ENCODE results near the gene PEX10. TPM values are rescaled to one million over a fixed set of nuclear protein-coding genes. Genes with fewer than 3 reads are reported as not detected.

The PEX10 gene
- total and polyA plus RNA-seq, 4 donors, result 4.0 to 15.3 (median 11.4) TPM

GRCh38 chr1:2414297-2414958 lies 2.1 kb upstream of the PEX10 start:
- H3K4me3 ChIP-seq (ENCODE audit: low read length in 2 of 2), result no peak overlapping the region
- H3K9me3 ChIP-seq (ENCODE audit: control insufficient read depth, low read length), result no peaks in the 10 kb centered on the region
- H3K27me3 ChIP-seq (ENCODE audit: control insufficient read depth in 1 of 2, insufficient read depth in 2 of 2, low read length in 1 of 2), result no peaks in the 10 kb centered on the region
- ATAC-seq (ENCODE audit: low FRiP score), result peak; percentile 62
- H3K27ac ChIP-seq (ENCODE audit: low read depth in 1 of 2, low read length in 2 of 2), result no peak overlapping the region
- 2 to 3% methylated on average over 24 to 25 of the region's 25 CpGs for WGBS, 2 donors
- peak; percentile 80 to 93 for DNase-seq
- intact Hi-C loops (cut with DNase I), result loop anchor here (1.0 to 5.0 kb wide), 5 partner anchors 113 to 372 kb away; partner anchors contain the start of gene PANK4 (in 1 of the 2)
- H3K4me1 ChIP-seq (ENCODE audit: control insufficient read depth in 1 of 2, insufficient read depth in 2 of 2, low read length in 2 of 2), result no peaks in the 10 kb centered on the region
- no peaks in the 10 kb centered on the region for H3K36me3 ChIP-seq (ENCODE audit: control insufficient read depth in 1 of 2, insufficient read depth in 2 of 2, low read length in 1 of 2)

- Histone ChIP-seq H3K4me3 (ENCODE audit: low read length in 2 of 2) (no peak overlapping the region), H3K27me3 (ENCODE audit: control insufficient read depth in 1 of 2, insufficient read depth in 2 of 2, low read length in 1 of 2) (no peaks in the 10 kb centered on the region), H3K4me1 (ENCODE audit: control insufficient read depth in 1 of 2, insufficient read depth in 2 of 2, low read length in 2 of 2) (no peaks in the 10 kb centered on the region), H3K36me3 (ENCODE audit: control insufficient read depth in 1 of 2, insufficient read depth in 2 of 2, low read length in 1 of 2) (no peaks in the 10 kb centered on the region), H3K9me3 (ENCODE audit: control insufficient read depth, low read length) (no peaks in the 10 kb centered on the region), H3K27ac (ENCODE audit: low read depth in 1 of 2, low read length in 2 of 2) (no peak overlapping the region)
- DNase-seq (no peak), ATAC-seq (ENCODE audit: low FRiP score) (no peak)
- WGBS, 2 donors, result 48 to 58% methylated on average over 26 to 28 of the region's 28 CpGs
- intact Hi-C loops (cut with DNase I), result loop anchor here (1.0 to 5.0 kb wide), 5 partner anchors 114 to 373 kb away; partner anchors contain the start of gene PANK4 (in 1 of the 2)
These were observed 1.3 kb upstream of the PEX10 start for GRCh38 chr1:2413495-2414296.

- ATAC-seq (ENCODE audit: low FRiP score) (peak; percentile 16), DNase-seq (no peak)
- no peaks in the 10 kb centered on the region for H3K4me1 ChIP-seq (ENCODE audit: control insufficient read depth in 1 of 2, insufficient read depth in 2 of 2, low read length in 2 of 2)
- H3K9me3 ChIP-seq (ENCODE audit: control insufficient read depth, low read length), result no peaks in the 10 kb centered on the region
- H3K27ac ChIP-seq (ENCODE audit: low read depth in 1 of 2, low read length in 2 of 2), result peak overlapping the region in 1 of 2 donors; percentile 53
- WGBS, 2 donors, result 1% methylated on average over 56 to 66 of the region's 66 CpGs
- no peaks in the 10 kb centered on the region for H3K27me3 ChIP-seq (ENCODE audit: control insufficient read depth in 1 of 2, insufficient read depth in 2 of 2, low read length in 1 of 2)
- no peaks in the 10 kb centered on the region for H3K36me3 ChIP-seq (ENCODE audit: control insufficient read depth in 1 of 2, insufficient read depth in 2 of 2, low read length in 1 of 2)
- intact Hi-C loops (cut with DNase I), result loop anchor here in 1 of 2 donors (1.0 to 5.0 kb wide), 2 partner anchors 114 to 173 kb away; partner anchors contain the start of genes PANK4 and PRXL2B
- H3K4me3 ChIP-seq (ENCODE audit: low read length in 2 of 2), result peak overlapping the region; percentile 49 to 65
These were observed 570 bp upstream of the PEX10 start for GRCh38 chr1:2412773-2413494.

- no peaks in the 10 kb centered on the region for H3K4me1 ChIP-seq (ENCODE audit: control insufficient read depth in 1 of 2, insufficient read depth in 2 of 2, low read length in 2 of 2)
- 7 to 11% methylated on average over 21 to 38 of the region's 38 CpGs for WGBS, 2 donors
- ATAC-seq (ENCODE audit: low FRiP score) (peak; percentile 1), DNase-seq (no peak)
- intact Hi-C loops (cut with DNase I), result loop anchor here in 1 of 2 donors (1.0 to 5.0 kb wide), 2 partner anchors 115 to 174 kb away; partner anchors contain the start of genes PANK4 and PRXL2B
- no peaks in the 10 kb centered on the region for H3K27me3 ChIP-seq (ENCODE audit: control insufficient read depth in 1 of 2, insufficient read depth in 2 of 2, low read length in 1 of 2)
- H3K4me3 ChIP-seq (ENCODE audit: low read length in 2 of 2), result peak overlapping the region; percentile 67 to 68
- H3K36me3 ChIP-seq (ENCODE audit: control insufficient read depth in 1 of 2, insufficient read depth in 2 of 2, low read length in 1 of 2), result no peaks in the 10 kb centered on the region
- H3K9me3 ChIP-seq (ENCODE audit: control insufficient read depth, low read length), result no peaks in the 10 kb centered on the region
- H3K27ac ChIP-seq (ENCODE audit: low read depth in 1 of 2, low read length in 2 of 2), result peak overlapping the region in 1 of 2 donors; percentile 2
These were observed 466 bp downstream of the PEX10 start for GRCh38 chr1:2411801-2412394.

- ATAC-seq (ENCODE audit: low FRiP score), result no peak
- intact Hi-C loops (cut with DNase I), result loop anchor here in 1 of 2 donors (5.0 kb wide), 1 partner anchor 118 kb away; the partner anchor contains the start of gene PANK4
- 86 to 89% methylated on average over 12 of the region's 12 CpGs for WGBS, 2 donors
These were observed 2.6 kb downstream of the PEX10 start for GRCh38 chr1:2409745-2410144.

GRCh38 chr1:2408859-2409276 lies 3.5 kb downstream of the PEX10 start:
- WGBS, 2 donors, result 82% methylated on average over 12 to 13 of the region's 13 CpGs
- H3K27me3 ChIP-seq (ENCODE audit: control insufficient read depth in 1 of 2, insufficient read depth in 2 of 2, low read length in 1 of 2), result no peaks in the 10 kb centered on the region
- no peak overlapping the region for H3K27ac ChIP-seq (ENCODE audit: low read depth in 1 of 2, low read length in 2 of 2)
- intact Hi-C loops (cut with DNase I), result no loop called here
- H3K4me1 ChIP-seq (ENCODE audit: control insufficient read depth in 1 of 2, insufficient read depth in 2 of 2, low read length in 2 of 2), result no peaks in the 10 kb centered on the region
- H3K4me3 ChIP-seq (ENCODE audit: low read length in 2 of 2), result no peak overlapping the region
- DNase-seq, result no peak
- H3K36me3 ChIP-seq (ENCODE audit: control insufficient read depth in 1 of 2, insufficient read depth in 2 of 2, low read length in 1 of 2), result peaks cover 0 to 2% of the 10 kb centered on the region in 2 donors
- no peaks in the 10 kb centered on the region for H3K9me3 ChIP-seq (ENCODE audit: control insufficient read depth, low read length)
- no peak for ATAC-seq (ENCODE audit: low FRiP score)

More at GRCh38 chr1:2409745-2410144, 2.6 kb downstream of the PEX10 start:
- no peak overlapping the region for H3K27ac ChIP-seq (ENCODE audit: low read depth in 1 of 2, low read length in 2 of 2)
- no peak for DNase-seq
- H3K4me3 ChIP-seq (ENCODE audit: low read length in 2 of 2), result no peak overlapping the region
- H3K9me3 ChIP-seq (ENCODE audit: control insufficient read depth, low read length), result no peaks in the 10 kb centered on the region
- no peaks in the 10 kb centered on the region for H3K36me3 ChIP-seq (ENCODE audit: control insufficient read depth in 1 of 2, insufficient read depth in 2 of 2, low read length in 1 of 2)
- no peaks in the 10 kb centered on the region for H3K27me3 ChIP-seq (ENCODE audit: control insufficient read depth in 1 of 2, insufficient read depth in 2 of 2, low read length in 1 of 2)
- no peaks in the 10 kb centered on the region for H3K4me1 ChIP-seq (ENCODE audit: control insufficient read depth in 1 of 2, insufficient read depth in 2 of 2, low read length in 2 of 2)

GRCh38 chr1:2408456-2408855 lies 3.9 kb downstream of the PEX10 start:
- no peak for DNase-seq
- no peak overlapping the region for H3K27ac ChIP-seq (ENCODE audit: low read depth in 1 of 2, low read length in 2 of 2)
- H3K27me3 ChIP-seq (ENCODE audit: control insufficient read depth in 1 of 2, insufficient read depth in 2 of 2, low read length in 1 of 2), result no peaks in the 10 kb centered on the region
- WGBS, 2 donors, result 91 to 92% methylated on average over 23 to 24 of the region's 24 CpGs
- no peaks in the 10 kb centered on the region for H3K4me1 ChIP-seq (ENCODE audit: control insufficient read depth in 1 of 2, insufficient read depth in 2 of 2, low read length in 2 of 2)
- intact Hi-C loops (cut with DNase I), result no loop called here
- H3K4me3 ChIP-seq (ENCODE audit: low read length in 2 of 2), result no peak overlapping the region
- peaks cover 0 to 2% of the 10 kb centered on the region in 2 donors for H3K36me3 ChIP-seq (ENCODE audit: control insufficient read depth in 1 of 2, insufficient read depth in 2 of 2, low read length in 1 of 2)
- H3K9me3 ChIP-seq (ENCODE audit: control insufficient read depth, low read length), result no peaks in the 10 kb centered on the region
- ATAC-seq (ENCODE audit: low FRiP score), result no peak

- no peaks in the 10 kb centered on the region for H3K9me3 ChIP-seq (ENCODE audit: control insufficient read depth, low read length)
- intact Hi-C loops (cut with DNase I), result no loop called here
- H3K36me3 ChIP-seq (ENCODE audit: control insufficient read depth in 1 of 2, insufficient read depth in 2 of 2, low read length in 1 of 2), result peaks cover 0 to 2% of the 10 kb centered on the region in 2 donors
- H3K27ac ChIP-seq (ENCODE audit: low read depth in 1 of 2, low read length in 2 of 2), result no peak overlapping the region
- H3K27me3 ChIP-seq (ENCODE audit: control insufficient read depth in 1 of 2, insufficient read depth in 2 of 2, low read length in 1 of 2), result no peaks in the 10 kb centered on the region
- DNase-seq (no peak), ATAC-seq (ENCODE audit: low FRiP score) (no peak)
- H3K4me3 ChIP-seq (ENCODE audit: low read length in 2 of 2), result no peak overlapping the region
- WGBS, 2 donors, result 94% methylated on average over 8 of the region's 8 CpGs
- no peaks in the 10 kb centered on the region for H3K4me1 ChIP-seq (ENCODE audit: control insufficient read depth in 1 of 2, insufficient read depth in 2 of 2, low read length in 2 of 2)
These were observed 4.4 kb downstream of the PEX10 start for GRCh38 chr1:2407991-2408275.

All from aorta (tissue), 5 donors.